A204.1 (cell line): ENCODE measurements around the gene STEEP1.
A peak's percentile ranks its signal among the peaks of the same experiment; 100 is the strongest.

ENCODE experiments used
- FAIRE-seq: peaks from 2 replicates; lab custom pipeline; 2012; peaks lifted over from hg19 to GRCh38; lab: Jason Lieb, UNC

Gene STEEP1

DNA sequence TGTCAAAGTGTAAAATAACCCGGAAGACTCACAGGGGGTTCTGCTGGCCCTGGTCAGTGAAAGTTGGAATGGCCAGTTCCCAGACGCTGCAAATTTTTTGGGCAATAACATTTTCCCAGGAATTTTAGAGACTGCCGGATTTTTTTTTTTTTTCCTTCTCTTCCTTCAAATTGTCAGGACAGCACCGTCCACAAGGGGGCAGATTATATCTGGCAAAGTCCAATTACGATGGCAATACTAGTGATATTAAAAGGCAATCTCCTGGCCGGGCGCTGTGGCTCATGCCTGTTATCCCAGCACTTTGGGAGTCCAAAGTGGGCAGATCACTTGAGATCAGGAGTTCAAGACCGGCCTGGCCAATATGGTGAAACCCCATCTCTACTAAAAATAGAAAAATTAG is 76.5 kb downstream of the STEEP1 start:
- FAIRE-seq, result peak; percentile 34
